SU-DHL-6 (cell line): Measurements from ENCODE around the gene C3orf18.

Source experiments
- EZH2phosphoT487 ChIP-seq: fragments of 200-600 bp; sonication (generic), shearing (Covaris generic); conservative IDR thresholded peaks from 2 replicates; pipeline ENCODE4 v1.6.1; 2018; ENCODE audit warnings: mild to moderate bottlenecking, antibody characterized with exemption, low read length, moderate library complexity, mixed read lengths
- TF ChIP-seq, protein P1 (sequence below): fragments of 200-600 bp; sonication (generic); IDR thresholded peaks from one replicate; pipeline ENCODE4 v1.5.1; 2017; ENCODE audit warnings: antibody characterized with exemption, mild to moderate bottlenecking, low read length, moderate library complexity; ENCODE audit not compliant: insufficient read depth, poor library complexity, severe bottlenecking

DNA sequence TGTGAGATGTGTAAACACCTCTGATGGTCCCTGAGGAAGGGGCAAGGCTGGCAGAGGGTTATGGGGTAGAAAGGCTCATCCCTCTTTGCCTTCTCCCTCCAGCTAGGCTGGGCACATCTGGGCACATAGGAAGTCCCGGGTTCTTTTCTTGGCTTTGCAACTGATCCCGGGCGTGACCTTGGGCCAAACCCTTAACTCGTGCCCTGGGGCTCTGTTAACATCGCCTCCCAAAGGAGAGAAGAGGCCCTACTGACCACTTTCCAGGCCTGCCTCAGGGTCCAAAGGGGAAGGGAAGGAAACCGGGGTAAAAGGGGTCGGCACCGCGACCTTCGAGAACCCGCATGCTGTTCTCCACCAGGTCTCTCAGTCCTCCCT is 549 bp downstream of the C3orf18 start:
- TF ChIP-seq, protein P1, sequence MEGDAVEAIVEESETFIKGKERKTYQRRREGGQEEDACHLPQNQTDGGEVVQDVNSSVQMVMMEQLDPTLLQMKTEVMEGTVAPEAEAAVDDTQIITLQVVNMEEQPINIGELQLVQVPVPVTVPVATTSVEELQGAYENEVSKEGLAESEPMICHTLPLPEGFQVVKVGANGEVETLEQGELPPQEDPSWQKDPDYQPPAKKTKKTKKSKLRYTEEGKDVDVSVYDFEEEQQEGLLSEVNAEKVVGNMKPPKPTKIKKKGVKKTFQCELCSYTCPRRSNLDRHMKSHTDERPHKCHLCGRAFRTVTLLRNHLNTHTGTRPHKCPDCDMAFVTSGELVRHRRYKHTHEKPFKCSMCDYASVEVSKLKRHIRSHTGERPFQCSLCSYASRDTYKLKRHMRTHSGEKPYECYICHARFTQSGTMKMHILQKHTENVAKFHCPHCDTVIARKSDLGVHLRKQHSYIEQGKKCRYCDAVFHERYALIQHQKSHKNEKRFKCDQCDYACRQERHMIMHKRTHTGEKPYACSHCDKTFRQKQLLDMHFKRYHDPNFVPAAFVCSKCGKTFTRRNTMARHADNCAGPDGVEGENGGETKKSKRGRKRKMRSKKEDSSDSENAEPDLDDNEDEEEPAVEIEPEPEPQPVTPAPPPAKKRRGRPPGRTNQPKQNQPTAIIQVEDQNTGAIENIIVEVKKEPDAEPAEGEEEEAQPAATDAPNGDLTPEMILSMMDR: no peak
- TF ChIP-seq EZH2phosphoT487: no peak
